Endodermal cell (in vitro differentiated cells): ENCODE results near the gene SPTAN1. TPM values are rescaled to one million over a fixed set of nuclear protein-coding genes. Genes with fewer than 3 reads are reported as not detected.

Experiments used
- DNase-seq: peaks from one replicate; pipeline ENCODE4 v3.0.0-alpha.2; 2017
- H3K27ac ChIP-seq: 2 replicates; pipeline ENCODE4 v1.5.1; 2013; ENCODE audit warnings: mild to moderate bottlenecking, low read depth, low read length, moderate library complexity
- H3K27me3 ChIP-seq: 2 replicates; pipeline ENCODE4 v1.6.1; 2013; ENCODE audit warnings: mild to moderate bottlenecking, low read length, moderate library complexity; ENCODE audit not compliant: insufficient read depth, control insufficient read depth, poor library complexity, severe bottlenecking
- H3K36me3 ChIP-seq: 2 replicates; pipeline ENCODE4 v1.7.0; 2013; ENCODE audit warnings: mild to moderate bottlenecking, low read length, moderate library complexity; ENCODE audit not compliant: control insufficient read depth, insufficient read depth
- H3K4me1 ChIP-seq: one replicate; pipeline ENCODE4 v1.7.0; 2013; ENCODE audit warnings: low read length; ENCODE audit not compliant: control insufficient read depth, insufficient read depth
- H3K4me3 ChIP-seq: 2 replicates; pipeline ENCODE4 v1.5.1; 2013; ENCODE audit warnings: mild to moderate bottlenecking, low read length, moderate library complexity
- H3K9ac ChIP-seq: 2 replicates; pipeline ENCODE4 v1.6.1; 2013; ENCODE audit warnings: mild to moderate bottlenecking, low read length, moderate library complexity; ENCODE audit not compliant: poor library complexity, severe bottlenecking; ENCODE audit errors: extremely low read depth
- H3K9me3 ChIP-seq: 2 replicates; pipeline ENCODE4 v1.6.1; 2013; ENCODE audit warnings: mild to moderate bottlenecking, low read length, moderate library complexity; ENCODE audit not compliant: control insufficient read depth
- H3K27ac Mint-ChIP-seq: 2 replicates; pipeline ENCODE4 v1.8.0; 2020; ENCODE audit warnings: mixed read lengths
- H3K27me3 Mint-ChIP-seq: 2 replicates; pipeline ENCODE4 v1.8.0; 2021; ENCODE audit warnings: mild to moderate bottlenecking, mixed read lengths; ENCODE audit not compliant: insufficient read depth
- H3K36me3 Mint-ChIP-seq: 2 replicates; pipeline ENCODE4 v1.8.0; 2020; ENCODE audit warnings: low read depth, mixed read lengths
- H3K4me1 Mint-ChIP-seq: 2 replicates; pipeline ENCODE4 v1.8.0; 2020; ENCODE audit warnings: mixed read lengths
- H3K4me3 Mint-ChIP-seq: 2 replicates; pipeline ENCODE4 v1.8.0; 2020; ENCODE audit warnings: mild to moderate bottlenecking, moderate library complexity, mixed read lengths
- H3K9me3 Mint-ChIP-seq: 2 replicates; pipeline ENCODE4 v1.8.0; 2020; ENCODE audit warnings: mild to moderate bottlenecking, mixed read lengths
- WGBS, 2 experiments: methylation state at CpG; one replicate each; pipeline versions ENCODE4 v1.1.5 to v1.1.7; 2013; ENCODE audit warnings: missing lambda C conversion rate in 2 of 2, mixed read lengths in 1 of 2; ENCODE audit not compliant: insufficient coverage in 1 of 2, insufficient read length in 1 of 2; 5-methylcytosine and 5-hydroxymethylcytosine counted together
- total RNA-seq, 2 donors: library from RNA; stranded (reverse); fragmentation: NEBNext Ultra II Directional in 1 of 2; extraction: Animal tissue kit (Norgen Biotek cat#: 25700) in 1 of 2; gene quantifications; 2 replicates in 1 of 2; 3 replicates in 1 of 2; pipeline ENCODE4 v1.2.1, GENCODE V29; 2021
- TF ChIP-seq, protein P1 (sequence below): fragments of 200-600 bp; sonication (generic); conservative IDR thresholded peaks from 2 replicates; pipeline ENCODE4 v1.5.0; 2021; ENCODE audit warnings: antibody characterized with exemption, mild to moderate bottlenecking

SPTAN1 gene
- total RNA-seq, 2 donors from 2014 or later, result 309 to 319 TPM

GRCh38 chr9:128626181-128626580, 73.8 kb downstream of the SPTAN1 start:
- Histone ChIP-seq H3K9me3 (no peaks in the 10 kb centered on the region), H3K27me3 (no peaks in the 10 kb centered on the region), H3K27ac (no peak overlapping the region), H3K4me1 (no peaks in the 10 kb centered on the region), H3K36me3 (peaks cover 84% of the 10 kb centered on the region), H3K9ac (no peak overlapping the region), H3K4me3 (no peak overlapping the region)
- Mint-ChIP-seq H3K4me3 (no peak overlapping the region), H3K36me3 (peaks cover 66% of the 10 kb centered on the region), H3K27ac (no peak overlapping the region), H3K9me3 (no peaks in the 10 kb centered on the region), H3K4me1 (no peaks in the 10 kb centered on the region), H3K27me3 (no peaks in the 10 kb centered on the region)
- TF ChIP-seq, protein P1, sequence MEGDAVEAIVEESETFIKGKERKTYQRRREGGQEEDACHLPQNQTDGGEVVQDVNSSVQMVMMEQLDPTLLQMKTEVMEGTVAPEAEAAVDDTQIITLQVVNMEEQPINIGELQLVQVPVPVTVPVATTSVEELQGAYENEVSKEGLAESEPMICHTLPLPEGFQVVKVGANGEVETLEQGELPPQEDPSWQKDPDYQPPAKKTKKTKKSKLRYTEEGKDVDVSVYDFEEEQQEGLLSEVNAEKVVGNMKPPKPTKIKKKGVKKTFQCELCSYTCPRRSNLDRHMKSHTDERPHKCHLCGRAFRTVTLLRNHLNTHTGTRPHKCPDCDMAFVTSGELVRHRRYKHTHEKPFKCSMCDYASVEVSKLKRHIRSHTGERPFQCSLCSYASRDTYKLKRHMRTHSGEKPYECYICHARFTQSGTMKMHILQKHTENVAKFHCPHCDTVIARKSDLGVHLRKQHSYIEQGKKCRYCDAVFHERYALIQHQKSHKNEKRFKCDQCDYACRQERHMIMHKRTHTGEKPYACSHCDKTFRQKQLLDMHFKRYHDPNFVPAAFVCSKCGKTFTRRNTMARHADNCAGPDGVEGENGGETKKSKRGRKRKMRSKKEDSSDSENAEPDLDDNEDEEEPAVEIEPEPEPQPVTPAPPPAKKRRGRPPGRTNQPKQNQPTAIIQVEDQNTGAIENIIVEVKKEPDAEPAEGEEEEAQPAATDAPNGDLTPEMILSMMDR, result no peak
- 89 to 91% methylated on average over 15 to 16 of the region's 16 CpGs for WGBS, 2 experiments
- no peak for DNase-seq

GRCh38 chr9:128627127-128627715, 74.8 kb downstream of the SPTAN1 start:
- Histone ChIP-seq H3K4me3 (no peak overlapping the region), H3K9me3 (no peaks in the 10 kb centered on the region), H3K4me1 (no peaks in the 10 kb centered on the region), H3K9ac (no peak overlapping the region), H3K36me3 (peaks cover 78% of the 10 kb centered on the region), H3K27ac (no peak overlapping the region), H3K27me3 (no peaks in the 10 kb centered on the region)
- Mint-ChIP-seq H3K4me3 (no peak overlapping the region), H3K9me3 (no peaks in the 10 kb centered on the region), H3K27ac (no peak overlapping the region), H3K27me3 (no peaks in the 10 kb centered on the region), H3K4me1 (no peaks in the 10 kb centered on the region), H3K36me3 (peaks cover 67% of the 10 kb centered on the region)
- TF ChIP-seq, protein P1, result no peak
- no peak for DNase-seq
- 95% methylated on average over 7 to 15 of the region's 15 CpGs for WGBS, 2 experiments

GRCh38 chr9:128627906-128628305, 75.5 kb downstream of the SPTAN1 start:
- H3K27ac ChIP-seq, result peak overlapping the region; percentile 68
- peak; percentile 51 for DNase-seq
- H3K4me1 ChIP-seq, result no peaks in the 10 kb centered on the region
- H3K27ac Mint-ChIP-seq, result no peak overlapping the region
- H3K27me3 Mint-ChIP-seq, result no peaks in the 10 kb centered on the region
- no peaks in the 10 kb centered on the region for H3K9me3 ChIP-seq
- H3K36me3 Mint-ChIP-seq, result peaks cover 74% of the 10 kb centered on the region
- H3K4me3 Mint-ChIP-seq, result no peak overlapping the region
- H3K4me1 Mint-ChIP-seq, result no peaks in the 10 kb centered on the region
- no peaks in the 10 kb centered on the region for H3K27me3 ChIP-seq
- no peaks in the 10 kb centered on the region for H3K9me3 Mint-ChIP-seq
- TF ChIP-seq, protein P1, result no peak
- peaks cover 85% of the 10 kb centered on the region for H3K36me3 ChIP-seq
- 90 to 95% methylated on average over 5 to 13 of the region's 13 CpGs for WGBS, 2 experiments
- H3K9ac ChIP-seq, result no peak overlapping the region
- no peak overlapping the region for H3K4me3 ChIP-seq
